A549 treated with dexamethasone at 1 μM for 4 hours (cell line): ENCODE data around the gene KCTD14. TPM values are rescaled to one million over a fixed set of nuclear protein-coding genes. Genes with fewer than 3 reads are reported as not detected.

Experiments used
- total RNA-seq: library from RNA; stranded (reverse); fragments of 200-300 nt; extraction: Qiagen RNA extraction; gene quantifications from 5 replicates; pipeline ENCODE4 v1.2.3, GENCODE V29; 2022

KCTD14 gene
- total RNA-seq, result 1.6 to 1.9 TPM (median 1.6 TPM) in 5 replicates

DNA sequence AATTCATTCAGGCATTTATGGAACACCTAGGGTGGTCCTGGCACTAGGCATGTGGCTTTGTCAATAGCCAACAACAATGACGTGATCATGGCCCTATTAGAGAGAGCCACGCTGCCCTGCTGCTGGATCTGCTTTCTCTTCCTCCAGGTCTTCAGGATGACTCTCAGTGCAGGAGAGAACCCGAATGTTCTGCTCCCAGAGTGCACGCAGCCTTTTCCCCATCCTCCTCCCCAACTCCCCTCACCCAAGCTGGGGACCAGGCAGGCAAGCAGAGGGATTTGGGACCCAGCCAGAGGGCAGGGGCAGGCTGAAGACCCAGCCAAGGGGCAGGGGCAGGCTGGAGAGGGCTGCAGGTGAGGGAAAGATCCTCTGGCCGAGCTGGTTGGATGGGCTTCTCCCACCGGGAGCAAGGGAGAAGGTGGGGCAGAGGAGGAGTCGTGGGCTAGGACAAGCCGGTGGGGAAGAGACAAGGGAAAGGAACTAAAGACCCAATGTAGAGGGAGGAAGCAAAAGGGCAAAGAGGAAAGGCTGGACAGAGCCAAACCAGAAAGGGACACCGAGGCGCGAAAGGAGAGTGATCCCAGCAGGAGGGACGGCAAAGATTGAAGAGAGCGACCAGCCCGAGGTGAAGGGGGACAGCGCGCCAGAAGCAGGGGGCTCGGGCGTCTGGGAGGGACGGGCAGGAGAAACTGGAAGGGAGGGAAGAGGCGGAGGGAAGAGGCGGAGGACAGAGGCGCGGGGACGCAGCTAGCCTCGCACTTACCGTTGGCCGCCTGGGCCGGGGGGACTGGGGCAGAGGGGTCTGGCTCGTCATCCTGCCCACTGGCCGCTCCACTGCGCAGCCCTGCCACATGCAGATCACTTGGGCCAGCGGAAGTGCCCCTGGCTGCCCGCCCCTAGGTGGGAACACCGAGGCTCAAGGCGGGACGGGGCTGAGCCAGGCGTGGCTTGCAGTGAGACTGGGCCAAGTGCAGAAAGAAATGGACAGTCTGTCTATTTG is at the start of gene KCTD14:
KCTD14 (minus strand) TSS at position 880 of the 1,000 bp plus-strand sequence; CDS start at position 853, 27 bp downstream.

GRCh38 chr11:78063440-78064181 is 40.5 kb upstream of the KCTD14 start, which contains the start of gene THRSP:
THRSP (plus strand) TSS chr11:78063861; CDS start chr11:78063882, 21 bp downstream.

GRCh38 chr11:77994434-77995362 is 28.4 kb downstream of the KCTD14 start, which contains the start of gene INTS4:
INTS4 (minus strand) TSS chr11:77994668; CDS start chr11:77994643, 25 bp downstream.

Other genes starting within 250 kb of the KCTD14 start
- gene RSF1, start 202.6 kb downstream of the KCTD14 start, total RNA-seq, result 13.4 to 21.7 TPM (median 16.7 TPM) in 5 replicates
- 23.8 to 39.4 TPM (median 26.0 TPM) in 5 replicates for gene AAMDC, start 202.1 kb downstream of the KCTD14 start, total RNA-seq
- gene INTS4, start 28.6 kb downstream of the KCTD14 start, total RNA-seq, result 16.7 to 21.5 TPM (median 19.1 TPM) in 5 replicates
- not detected in 5 replicates for gene THRSP, start 40.6 kb upstream of the KCTD14 start, total RNA-seq
- gene NDUFC2, start 56.6 kb upstream of the KCTD14 start, total RNA-seq, result 228 to 300 TPM (median 235 TPM) in 5 replicates
- 48.8 to 67.1 TPM (median 61.6 TPM) in 5 replicates for gene ALG8, start 116.3 kb upstream of the KCTD14 start, total RNA-seq
- 7.3 to 8.7 TPM (median 7.7 TPM) in 5 replicates for gene KCTD21, start 165.3 kb upstream of the KCTD14 start, total RNA-seq
- 5.9 to 8.2 TPM (median 7.7 TPM) in 5 replicates for gene USP35, start 165.6 kb upstream of the KCTD14 start, total RNA-seq